Inferior parietal cortex (tissue), 1 donor: ENCODE results near the gene LAMA5.

Experiments used
- DNase-seq: peaks from one replicate; pipeline ENCODE4 v3.0.0-alpha.2; 2016; ENCODE audit errors: extremely low spot score

Gene LAMA5

DNA sequence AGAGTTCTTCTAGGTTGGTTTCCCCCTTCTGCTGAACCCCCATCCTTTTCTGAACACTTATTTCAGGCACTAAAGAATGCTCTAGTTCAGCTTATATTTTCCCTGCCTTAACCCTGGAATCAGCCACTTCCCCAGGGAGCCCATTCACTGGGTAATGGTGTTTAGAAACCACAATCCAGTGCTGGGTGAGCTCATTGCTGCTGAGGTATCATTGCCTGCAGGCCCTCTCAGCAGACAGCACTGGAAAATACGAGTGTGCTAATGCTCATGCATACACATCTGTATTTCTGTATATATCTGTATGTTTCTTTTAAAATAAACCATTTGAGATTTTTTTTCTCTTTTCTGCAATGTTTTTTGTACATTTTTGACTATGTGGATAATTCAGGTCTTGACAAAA, 101.7 kb downstream of the LAMA5 start:
- DNase-seq: no peak

DNA sequence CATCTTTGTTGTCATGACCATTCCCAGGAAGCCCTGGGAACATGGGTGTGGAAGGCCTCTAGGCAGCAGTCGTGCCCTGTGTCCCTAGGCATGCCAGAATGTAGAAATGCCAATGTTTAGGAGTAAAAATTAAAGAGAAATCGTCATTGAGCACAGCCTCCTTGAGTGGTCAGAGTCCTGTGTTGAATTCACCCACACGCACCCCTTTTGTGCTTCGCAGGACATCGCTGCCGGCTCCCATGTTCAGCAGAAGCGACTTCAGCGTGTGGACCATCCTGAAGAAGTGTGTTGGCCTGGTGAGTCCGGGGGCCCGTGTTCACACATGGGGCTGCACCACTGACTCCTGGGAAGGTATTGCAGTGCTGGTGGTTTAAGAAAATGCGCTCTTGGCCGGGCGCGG, 103.7 kb downstream of the LAMA5 start:
- DNase-seq: no peak

DNA sequence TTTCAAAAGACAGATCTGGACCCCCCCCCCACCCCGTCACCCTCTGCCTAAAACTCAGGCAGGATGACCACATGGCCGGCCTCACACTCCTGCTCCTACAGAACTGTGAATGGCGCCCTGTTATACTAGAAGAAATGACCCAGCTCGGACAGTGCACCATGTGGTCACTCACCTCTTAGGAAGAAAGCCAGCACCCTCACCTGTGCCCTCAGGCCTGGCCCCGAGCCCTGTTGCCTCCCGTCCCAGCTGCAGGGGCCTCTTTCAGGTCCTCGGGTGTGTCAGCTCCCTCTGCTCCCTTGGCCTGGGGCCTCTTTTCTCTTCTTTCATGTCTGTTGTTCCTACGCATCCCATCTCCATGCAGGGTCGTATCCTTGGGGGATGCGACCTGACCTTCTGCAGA, 105.0 kb downstream of the LAMA5 start:
- no peak for DNase-seq

DNA sequence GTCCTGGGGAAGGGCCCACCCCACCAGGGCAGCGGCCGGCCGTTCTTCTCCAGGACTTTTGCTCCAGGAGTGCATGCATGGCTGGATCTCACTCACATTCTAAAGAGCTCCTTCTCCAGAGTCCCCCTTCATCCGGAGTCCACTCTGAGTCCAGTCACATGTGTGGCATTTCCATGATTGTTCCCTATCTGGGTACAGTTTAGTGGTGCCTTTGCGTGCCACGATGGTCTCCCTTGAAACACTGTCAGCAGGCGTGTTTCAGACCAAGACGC, 107.9 kb downstream of the LAMA5 start:
- no peak for DNase-seq
